ENCODE results near the gene VSTM4. TPM values are rescaled to one million over a fixed set of nuclear protein-coding genes. Genes with fewer than 3 reads are reported as not detected.

Gene VSTM4
- polyA plus RNA-seq, 1 of the 3 experiments (the other 2 are of a cell fraction), result 0.39 TPM

GRCh38 chr10:49021685-49022084 lies 93.6 kb downstream of the VSTM4 start:
- POLR2A ChIA-PET, result no interaction called here
- Histone ChIP-seq H3K9ac (no peak overlapping the region), H2AFZ (ENCODE audit: low read depth) (no peak overlapping the region), H3K9me3 (no peaks in the 10 kb centered on the region), H3K9me2 (no peaks in the 10 kb centered on the region), H3K36me3 (replicated peaks in 1 of 2; ENCODE audit: control insufficient read depth in 1 of 2, insufficient read depth in 2 of 2, low read length in 1 of 2) (no peaks in the 10 kb centered on the region), H4K20me1 (ENCODE audit: insufficient read depth) (no peaks in the 10 kb centered on the region), H3K27ac (ENCODE audit: low read depth in 2 of 2, low read length in 1 of 2) (no peak overlapping the region), H3K4me1 (ENCODE audit: control insufficient read depth in 1 of 2, insufficient read depth in 2 of 2, low read depth in 1 of 2, low read length in 1 of 2) (no peaks in the 10 kb centered on the region; a peak in 1 of 4 replicates), H3F3A (replicated peaks; ENCODE audit: insufficient read depth) (no peaks in the 10 kb centered on the region), H3K79me2 (ENCODE audit: insufficient read depth) (no peaks in the 10 kb centered on the region), H3K4me2 (no peak overlapping the region), H3K27me3 (ENCODE audit: insufficient read depth) (no peaks in the 10 kb centered on the region), H3K4me3 (ENCODE audit: low read depth in 2 of 2, low read length in 1 of 2) (no peak overlapping the region)
- CTCF ChIA-PET, result interaction anchor here (0.6 kb wide), 1 partner anchor 126 kb away, joined by 3 read pairs; no protein-coding TSS in a partner anchor
- 69% methylated on average over 6 of the region's 6 CpGs for WGBS (ENCODE audit: low lambda C conversion rate)
- no peak for DNase-seq
- TF ChIP-seq REST (IDR thresholded peaks at IDR 0.05; ENCODE audit: low read depth, low read length) (no peak), GABPA (IDR thresholded peaks at IDR 0.05; ENCODE audit: low read depth) (no peak), ZBTB33 (IDR thresholded peaks at IDR 0.05; ENCODE audit: borderline replicate concordance, low read depth) (no peak), JUND (IDR thresholded peaks at IDR 0.05) (no peak), USF1 (IDR thresholded peaks at IDR 0.05; ENCODE audit: borderline replicate concordance, low read depth) (no peak), CTCF (IDR thresholded peaks at IDR 0.05) (no peak), ELF1 (IDR thresholded peaks at IDR 0.05) (no peak), YY1 (IDR thresholded peaks at IDR 0.05; ENCODE audit: low read depth) (no peak), USF2 (IDR thresholded peaks at IDR 0.05; ENCODE audit: borderline replicate concordance, low read depth, low read length) (no peak), RAD21 (IDR thresholded peaks at IDR 0.05; ENCODE audit: low read length) (no peak), RCOR1 (IDR thresholded peaks at IDR 0.05; ENCODE audit: low read length) (no peak), RXRA (IDR thresholded peaks at IDR 0.05; ENCODE audit: borderline replicate concordance, low read depth) (no peak), MEF2A (IDR thresholded peaks at IDR 0.05; ENCODE audit: borderline replicate concordance, low read depth) (no peak)
